Measurements from ENCODE around the gene SCFD2. TPM values are rescaled to one million over a fixed set of nuclear protein-coding genes. Genes with fewer than 3 reads are reported as not detected.

SCFD2 gene
- total and polyA plus RNA-seq, 2 of the 8 experiments (the other 6 are each of a cell fraction or from before 2014, with no cell fraction given): 6.2 to 10.2 TPM

DNA sequence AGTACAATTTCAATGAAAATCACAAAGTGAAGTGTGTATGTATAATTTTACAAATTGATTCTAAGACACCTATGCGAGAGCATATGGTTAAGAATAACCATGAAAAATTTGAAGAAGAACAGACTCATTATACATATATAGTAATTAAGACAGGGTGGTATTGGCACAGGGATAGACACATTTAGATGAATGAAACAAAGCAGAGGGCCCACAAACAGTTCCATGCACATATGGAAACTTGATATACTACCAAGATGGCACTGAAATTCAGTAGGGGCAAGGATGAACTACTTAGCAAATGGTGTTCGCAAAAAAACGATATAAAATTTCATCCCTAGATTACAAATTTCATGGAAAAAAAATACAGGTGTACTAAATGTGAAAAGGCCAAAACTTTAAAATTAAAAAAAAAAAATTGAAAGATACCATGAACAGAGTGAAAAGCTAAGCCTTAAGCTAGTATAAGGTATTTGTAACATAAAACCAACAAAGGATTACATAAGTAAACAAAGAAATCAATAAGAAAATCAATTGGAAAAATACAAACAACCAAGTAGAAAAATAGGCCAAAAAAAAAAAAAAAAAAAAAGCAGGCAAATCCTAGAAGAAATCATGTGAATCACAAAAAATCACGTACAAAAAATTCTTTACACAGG, 418.3 kb downstream of the SCFD2 start:
- H3K27ac ChIP-seq (ENCODE audit: low read depth, low read length): no peak overlapping the region
- no peaks in the 10 kb centered on the region for H3K79me1 ChIP-seq (ENCODE audit: low read depth, low read length)
- H3K9ac ChIP-seq (replicated peaks in 1 of 4; ENCODE audit: extremely low read depth in 1 of 4, low read depth in 3 of 4, low read length in 3 of 4): no peak overlapping the region
- H3K36me3 ChIP-seq (ENCODE audit: control insufficient read depth in 2 of 4, insufficient read depth in 4 of 4, low read length in 3 of 4): no peaks in the 10 kb centered on the region
- no peaks in the 10 kb centered on the region for H3K79me2 ChIP-seq (ENCODE audit: control insufficient read depth in 1 of 2, insufficient read depth in 2 of 2, low read length in 2 of 2)
- DNase-seq (ENCODE audit: low read depth in 1 of 2, low spot score in 2 of 2) (no peak), FAIRE-seq (no peak)
- H3K14ac ChIP-seq (ENCODE audit: insufficient read length): no peak overlapping the region
- H4K5ac ChIP-seq (ENCODE audit: insufficient read length, low read depth, low read length): no peak overlapping the region
- H4K20me1 ChIP-seq (replicated peaks in 1 of 2; ENCODE audit: control insufficient read depth in 1 of 2, insufficient read depth in 2 of 2, low read length in 2 of 2): no peaks in the 10 kb centered on the region
- H2BK15ac ChIP-seq (ENCODE audit: low read length): no peak overlapping the region
- H3K23me2 ChIP-seq (ENCODE audit: low read depth, low read length): no peaks in the 10 kb centered on the region
- no peak overlapping the region for H2BK5ac ChIP-seq (ENCODE audit: low read depth, low read length)
- no peak overlapping the region for H3K4me3 ChIP-seq (ENCODE audit: extremely low read depth in 1 of 4, insufficient read depth in 2 of 4, low read depth in 3 of 4, low read length in 4 of 4)
- H2BK20ac ChIP-seq (ENCODE audit: low read length): no peak overlapping the region
- H3K18ac ChIP-seq (ENCODE audit: extremely low read depth, low read length): no peak overlapping the region
- H2AK5ac ChIP-seq (ENCODE audit: low read depth, low read length): no peak overlapping the region
- H3K27me3 ChIP-seq (replicated peaks in 1 of 4; ENCODE audit: control insufficient read depth in 3 of 4, extremely low read depth in 1 of 4, insufficient read depth in 3 of 4, low read length in 3 of 4): no peaks in the 10 kb centered on the region
- H3K23ac ChIP-seq (ENCODE audit: insufficient read length): no peak overlapping the region
- H4K8ac ChIP-seq (ENCODE audit: extremely low read depth, insufficient read depth, low read length): no peak overlapping the region
- H2BK12ac ChIP-seq (ENCODE audit: low read depth, low read length): no peak overlapping the region
- no peaks in the 10 kb centered on the region for H3K9me3 ChIP-seq (ENCODE audit: insufficient read depth in 2 of 2, low read depth in 1 of 2, low read length in 1 of 2)
- peaks cover 0 to 6% (median 3%) of the 10 kb centered on the region in 4 experiments; a peak in 3 of 7 replicates for H3K4me1 ChIP-seq (replicated peaks in 1 of 4; ENCODE audit: control insufficient read depth in 3 of 4, insufficient read depth in 4 of 4, low read length in 3 of 4)
- H4K91ac ChIP-seq (replicated peaks; ENCODE audit: insufficient read length, low read length): no peak overlapping the region
- H3K4ac ChIP-seq (replicated peaks; ENCODE audit: insufficient read length, low read depth, low read length): no peak overlapping the region
- ChIA-PET POLR2A (ENCODE audit: partially characterized antibody) (no interaction called here), CTCF (ENCODE audit: partially characterized antibody) (interaction anchor here (1.1 kb wide), 2 partner anchors 14 to 36 kb away, joined by 3 read pairs; no protein-coding TSS in a partner anchor)
- no peak overlapping the region for H3K56ac ChIP-seq (replicated peaks; ENCODE audit: insufficient read length, low read depth, low read length)
- no peak overlapping the region for H2AFZ ChIP-seq (ENCODE audit: low read length)
- WGBS, 2 experiments (ENCODE audit: extremely low coverage in 1 of 2, insufficient coverage in 1 of 2, insufficient read length in 1 of 2, insufficient replicate concordance in 2 of 2, low coverage in 1 of 2, low lambda C conversion rate in 2 of 2, missing lambda C conversion rate in 1 of 2): 95% methylated on average over 4 of the region's 4 CpGs; no CpG with 5 or more reads in 1 of the 2 experiments
- H3K4me2 ChIP-seq (ENCODE audit: insufficient read depth in 1 of 2, low read depth in 2 of 2, low read length in 2 of 2): no peak overlapping the region
- H2BK120ac ChIP-seq (replicated peaks; ENCODE audit: low read depth, low read length): no peak overlapping the region
- no peak for TF ChIP-seq NRF1 (IDR thresholded peaks at IDR 0.05; ENCODE audit: low read depth, low read length)
- TF ChIP-seq CEBPB (IDR thresholded peaks at IDR 0.05; ENCODE audit: low read depth, low read length): no peak
- no peak for TF ChIP-seq CHD2 (IDR thresholded peaks at IDR 0.05; ENCODE audit: low read length)
- TF ChIP-seq CTCF (IDR thresholded peaks at IDR 0.05; ENCODE audit: control extremely low read depth in 1 of 3, insufficient read depth in 1 of 3, low read depth in 1 of 3, low read length in 3 of 3): no peak
- TF ChIP-seq EZH2 (IDR thresholded peaks at IDR 0.05; ENCODE audit: low read depth, low read length, severe bottlenecking): no peak
- TF ChIP-seq GTF2F1 (IDR thresholded peaks at IDR 0.05; ENCODE audit: borderline replicate concordance, low read depth, low read length): no peak
- no peak for TF ChIP-seq BACH1 (IDR thresholded peaks at IDR 0.05; ENCODE audit: low read length)
- TF ChIP-seq TEAD4 (IDR thresholded peaks at IDR 0.05; ENCODE audit: low read depth, low read length): no peak
- TF ChIP-seq RXRA (IDR thresholded peaks at IDR 0.05; ENCODE audit: insufficient read depth, low read depth, low read length): no peak
- no peak for TF ChIP-seq SP4 (IDR thresholded peaks at IDR 0.05; ENCODE audit: low read length)
- TF ChIP-seq EP300 (IDR thresholded peaks at IDR 0.05; ENCODE audit: borderline replicate concordance in 1 of 2, low read depth in 2 of 2, low read length in 2 of 2): no peak

Measured in H1 (cell line).